Measurements from ENCODE around the gene PTPRG. TPM values are rescaled to one million over a fixed set of nuclear protein-coding genes. Genes with fewer than 3 reads are reported as not detected.

PTPRG gene
- polyA plus RNA-seq, 3 donors = not detected

DNA sequence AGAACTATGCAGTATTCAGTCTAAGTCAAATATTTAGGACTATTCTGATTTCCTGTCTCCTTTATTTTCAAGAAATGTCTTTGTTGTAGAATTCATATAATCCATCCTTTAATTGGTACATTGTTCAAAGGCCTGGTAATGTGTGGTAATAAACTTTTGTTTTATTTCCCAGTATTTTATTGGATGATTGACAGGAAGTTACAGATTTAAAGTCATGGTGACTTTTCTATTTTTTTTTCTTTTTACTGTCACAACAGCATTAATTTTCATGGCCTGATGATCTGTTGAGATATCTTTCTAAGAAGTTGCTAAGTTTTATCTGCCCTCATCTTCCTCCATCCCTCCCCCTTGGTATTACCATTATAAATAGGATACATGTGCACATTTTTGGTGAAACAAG, 161.7 kb downstream of the PTPRG start:
- no peak overlapping the region for H3K4me3 Mint-ChIP-seq
- intact Hi-C loops (cut with micrococcal nuclease) = no loop called here

DNA sequence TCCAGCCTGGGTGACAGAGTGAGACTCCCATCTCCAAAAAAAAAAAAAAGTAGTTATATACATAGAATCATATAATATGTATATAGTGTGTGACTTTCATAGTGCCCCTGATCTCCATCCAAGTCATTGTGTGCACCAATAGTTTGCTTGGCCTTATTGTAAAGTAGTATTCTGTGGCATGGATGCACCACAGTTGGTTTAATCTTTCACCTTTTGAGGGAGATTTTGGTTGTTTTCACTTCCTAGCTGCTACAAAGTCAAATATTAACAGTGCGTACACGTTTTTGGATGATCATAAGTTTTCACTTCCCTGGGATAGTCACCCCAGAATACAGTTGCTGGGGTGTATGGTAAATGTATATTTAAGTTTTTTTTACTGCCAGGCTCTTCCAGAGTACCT, 162.8 kb downstream of the PTPRG start:
- no peak overlapping the region for H2AFZ ChIP-seq (ENCODE audit: insufficient read depth, low read depth, low read length, poor library complexity, severe bottlenecking)
- DNase-seq = no peak
- no peak overlapping the region for H3K9ac ChIP-seq (ENCODE audit: insufficient read depth, low read length, poor library complexity, severe bottlenecking)
- no peaks in the 10 kb centered on the region for H3K4me1 Mint-ChIP-seq
- H4K20me1 ChIP-seq (ENCODE audit: insufficient read depth, low read length) = no peaks in the 10 kb centered on the region
- H3K36me3 ChIP-seq (replicated peaks in 1 of 2; ENCODE audit: control insufficient read depth in 1 of 2, insufficient read depth in 2 of 2, low read length in 2 of 2) = no peaks in the 10 kb centered on the region
- H3K9me3 ChIP-seq (replicated peaks in 1 of 2; ENCODE audit: control insufficient read depth in 1 of 2, insufficient read depth in 1 of 2, low read length in 2 of 2) = peaks cover 2 to 5% of the 10 kb centered on the region in 2 donors
- intact Hi-C loops (cut with micrococcal nuclease) = no loop called here
- no peaks in the 10 kb centered on the region for H3K79me2 ChIP-seq (ENCODE audit: insufficient read depth, low read length)
- no CpG with 5 or more reads among the region's 2 CpGs for WGBS (ENCODE audit: insufficient coverage)
- H3K27me3 Mint-ChIP-seq (ENCODE audit: low read depth in 3 of 3) = peaks cover 0 to 4% (median 0%) of the 10 kb centered on the region in 3 donors
- no peak overlapping the region for H3K4me3 Mint-ChIP-seq
- TF ChIP-seq, protein P1, sequence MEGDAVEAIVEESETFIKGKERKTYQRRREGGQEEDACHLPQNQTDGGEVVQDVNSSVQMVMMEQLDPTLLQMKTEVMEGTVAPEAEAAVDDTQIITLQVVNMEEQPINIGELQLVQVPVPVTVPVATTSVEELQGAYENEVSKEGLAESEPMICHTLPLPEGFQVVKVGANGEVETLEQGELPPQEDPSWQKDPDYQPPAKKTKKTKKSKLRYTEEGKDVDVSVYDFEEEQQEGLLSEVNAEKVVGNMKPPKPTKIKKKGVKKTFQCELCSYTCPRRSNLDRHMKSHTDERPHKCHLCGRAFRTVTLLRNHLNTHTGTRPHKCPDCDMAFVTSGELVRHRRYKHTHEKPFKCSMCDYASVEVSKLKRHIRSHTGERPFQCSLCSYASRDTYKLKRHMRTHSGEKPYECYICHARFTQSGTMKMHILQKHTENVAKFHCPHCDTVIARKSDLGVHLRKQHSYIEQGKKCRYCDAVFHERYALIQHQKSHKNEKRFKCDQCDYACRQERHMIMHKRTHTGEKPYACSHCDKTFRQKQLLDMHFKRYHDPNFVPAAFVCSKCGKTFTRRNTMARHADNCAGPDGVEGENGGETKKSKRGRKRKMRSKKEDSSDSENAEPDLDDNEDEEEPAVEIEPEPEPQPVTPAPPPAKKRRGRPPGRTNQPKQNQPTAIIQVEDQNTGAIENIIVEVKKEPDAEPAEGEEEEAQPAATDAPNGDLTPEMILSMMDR (IDR thresholded peaks at IDR 0.05) = no peak
- no peak overlapping the region for H3K27ac ChIP-seq (ENCODE audit: low read depth in 1 of 2, low read length in 2 of 2)
- no peaks in the 10 kb centered on the region for H3K4me1 ChIP-seq (ENCODE audit: control insufficient read depth in 1 of 2, insufficient read depth in 2 of 2, low read length in 2 of 2)
- peaks cover 3 to 12% (median 8%) of the 10 kb centered on the region in 7 donors for H3K9me3 Mint-ChIP-seq
- no peak overlapping the region for H3K4me3 ChIP-seq (replicated peaks in 1 of 3; ENCODE audit: low read depth in 2 of 3, low read length in 3 of 3)
- H3K36me3 Mint-ChIP-seq = no peaks in the 10 kb centered on the region
- H3K27me3 ChIP-seq (ENCODE audit: control insufficient read depth in 2 of 2, insufficient read depth in 2 of 2, low read length in 2 of 2) = no peaks in the 10 kb centered on the region
- no peak overlapping the region for H3K4me2 ChIP-seq (replicated peaks; ENCODE audit: extremely low read depth, low read length, poor library complexity, severe bottlenecking)
- no peak overlapping the region for H3K27ac Mint-ChIP-seq

More for the DNA sequence above, 161.7 kb downstream of the PTPRG start:
- no peaks in the 10 kb centered on the region for H3K4me1 ChIP-seq (ENCODE audit: control insufficient read depth in 1 of 2, insufficient read depth in 2 of 2, low read length in 2 of 2)
- no peak for DNase-seq
- H3K9me3 Mint-ChIP-seq = peaks cover 1 to 12% (median 8%) of the 10 kb centered on the region in 7 donors
- no peak overlapping the region for H2AFZ ChIP-seq (ENCODE audit: insufficient read depth, low read depth, low read length, poor library complexity, severe bottlenecking)
- H3K36me3 ChIP-seq (replicated peaks in 1 of 2; ENCODE audit: control insufficient read depth in 1 of 2, insufficient read depth in 2 of 2, low read length in 2 of 2) = no peaks in the 10 kb centered on the region
- H3K9me3 ChIP-seq (replicated peaks in 1 of 2; ENCODE audit: control insufficient read depth in 1 of 2, insufficient read depth in 1 of 2, low read length in 2 of 2) = peaks cover 2 to 4% of the 10 kb centered on the region in 2 donors
- TF ChIP-seq, protein P1 (IDR thresholded peaks at IDR 0.05) = no peak
- no peak overlapping the region for H3K4me2 ChIP-seq (replicated peaks; ENCODE audit: extremely low read depth, low read length, poor library complexity, severe bottlenecking)
- H3K4me3 ChIP-seq (replicated peaks in 1 of 3; ENCODE audit: low read depth in 2 of 3, low read length in 3 of 3) = no peak overlapping the region
- H3K27ac Mint-ChIP-seq = no peak overlapping the region
- H3K27ac ChIP-seq (ENCODE audit: low read depth in 1 of 2, low read length in 2 of 2) = no peak overlapping the region
- no peak overlapping the region for H3K9ac ChIP-seq (ENCODE audit: insufficient read depth, low read length, poor library complexity, severe bottlenecking)
- H3K4me1 Mint-ChIP-seq = no peaks in the 10 kb centered on the region
- no peaks in the 10 kb centered on the region for H3K27me3 ChIP-seq (ENCODE audit: control insufficient read depth in 2 of 2, insufficient read depth in 2 of 2, low read length in 2 of 2)
- H3K79me2 ChIP-seq (ENCODE audit: insufficient read depth, low read length) = no peaks in the 10 kb centered on the region
- H3K36me3 Mint-ChIP-seq = no peaks in the 10 kb centered on the region
- peaks cover 0 to 3% (median 0%) of the 10 kb centered on the region in 3 donors for H3K27me3 Mint-ChIP-seq (ENCODE audit: low read depth in 3 of 3)
- no peaks in the 10 kb centered on the region for H4K20me1 ChIP-seq (ENCODE audit: insufficient read depth, low read length)
